Stimulated activated CD4-positive, alpha-beta T cell treated with anti-CD3 and anti-CD28 coated beads, Interleukin-1b, Interleukin-23, amount 100 ng/mL, for 24 hours (primary cell): Measurements from ENCODE around the gene PLD1.
"Not testable (repeated sequence)": the region's sequence is repeated elsewhere in the genome, so short reads cannot be mapped to it uniquely, and the experiment has no call there.

Experiments
- DNase-seq, 4 experiments: peaks; one replicate each; pipeline ENCODE4 v3.0.0-alpha.2; 2020; ENCODE audit warnings: low read depth in 4 of 4, low spot score in 1 of 4

PLD1 gene

DNA sequence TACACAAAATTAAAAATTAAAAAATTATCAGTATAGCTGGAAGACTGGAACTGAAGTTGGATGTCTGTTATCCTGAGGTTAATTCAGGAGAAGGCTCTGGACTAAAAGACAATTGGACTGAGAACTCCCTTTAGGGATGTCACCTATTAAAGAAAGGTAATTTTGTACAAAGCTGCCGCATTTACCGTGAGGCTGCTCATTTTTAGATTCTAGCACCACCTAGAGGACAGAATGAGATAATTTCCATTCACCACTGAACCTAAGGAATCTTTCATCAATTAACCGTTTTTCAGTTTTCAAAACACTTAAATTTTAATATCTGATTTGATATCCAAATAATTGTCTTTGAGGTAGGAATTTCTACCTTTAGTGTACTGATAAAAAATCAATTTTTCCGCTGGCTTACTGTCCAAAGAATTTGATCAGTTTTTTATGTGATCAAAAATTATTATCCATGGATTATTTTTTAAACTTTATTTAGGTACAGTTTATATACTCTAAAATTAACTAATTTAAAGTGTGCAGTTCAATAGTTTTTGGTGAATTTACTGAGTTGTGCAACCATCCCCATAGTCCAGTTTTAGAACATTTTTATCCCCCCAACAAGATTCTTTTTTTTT, 243.4 kb downstream of the PLD1 start:
- DNase-seq, result no peak

DNA sequence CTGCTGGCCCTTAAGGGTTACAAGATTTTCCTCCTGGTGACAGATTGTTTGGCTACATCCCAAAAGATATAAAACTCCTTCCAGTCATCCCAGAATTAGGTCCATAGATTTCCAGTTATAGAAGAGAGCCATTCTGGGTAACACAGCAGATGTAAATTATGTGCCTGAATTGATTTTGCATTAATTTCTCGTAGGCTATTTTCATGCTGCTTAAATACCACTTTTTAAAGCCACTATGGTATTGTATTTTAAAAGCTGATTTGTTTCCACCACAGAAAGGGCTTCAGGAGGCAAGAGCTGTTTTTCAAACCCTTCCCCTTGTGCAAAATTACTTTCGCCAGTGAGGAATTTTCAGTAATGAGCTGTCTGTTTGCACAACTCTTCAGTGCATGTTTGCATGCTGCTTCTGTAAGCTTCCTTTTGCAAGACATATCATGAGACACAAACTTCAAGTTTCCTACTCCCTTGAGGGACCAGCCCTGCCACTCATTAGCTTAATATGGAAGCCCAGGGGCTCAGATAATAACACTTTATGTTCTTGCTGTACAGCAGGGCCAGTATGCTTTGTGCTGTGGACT, 244.7 kb downstream of the PLD1 start:
- no peak for DNase-seq

DNA sequence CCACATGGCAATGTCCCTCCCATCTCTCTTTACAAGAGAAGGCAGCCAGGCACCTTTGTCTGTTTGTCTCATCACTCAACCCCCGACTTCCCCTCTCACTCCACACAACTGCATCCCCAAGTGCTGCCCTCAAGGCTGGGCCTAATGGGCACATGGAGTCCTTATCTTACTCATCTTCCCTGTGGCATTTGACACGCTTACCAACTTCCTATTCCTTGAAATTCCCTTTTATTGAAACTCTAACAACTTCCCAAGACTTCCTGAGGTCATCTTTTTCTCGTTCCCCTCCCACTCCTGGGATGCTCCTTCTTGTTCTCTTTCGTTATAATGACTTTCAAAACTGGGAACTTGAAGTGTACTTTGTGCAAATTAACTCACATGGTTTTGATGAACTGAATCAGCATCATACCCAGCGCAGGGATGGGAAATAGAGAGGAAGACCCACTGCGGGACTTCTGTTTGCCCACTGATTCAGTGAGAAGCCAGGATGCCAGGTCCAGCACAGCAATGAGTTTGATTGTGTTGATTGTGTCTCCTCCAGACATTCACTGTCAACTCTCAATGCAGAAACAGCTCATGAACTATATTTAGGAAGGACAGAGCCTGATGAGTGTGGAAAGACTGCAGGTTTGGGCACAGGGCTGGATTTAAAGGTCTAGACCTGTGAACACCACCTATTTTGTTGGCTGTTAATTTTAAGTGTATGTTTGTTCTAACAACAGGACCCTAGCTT, 245.4 kb downstream of the PLD1 start:
- DNase-seq, result no peak

DNA sequence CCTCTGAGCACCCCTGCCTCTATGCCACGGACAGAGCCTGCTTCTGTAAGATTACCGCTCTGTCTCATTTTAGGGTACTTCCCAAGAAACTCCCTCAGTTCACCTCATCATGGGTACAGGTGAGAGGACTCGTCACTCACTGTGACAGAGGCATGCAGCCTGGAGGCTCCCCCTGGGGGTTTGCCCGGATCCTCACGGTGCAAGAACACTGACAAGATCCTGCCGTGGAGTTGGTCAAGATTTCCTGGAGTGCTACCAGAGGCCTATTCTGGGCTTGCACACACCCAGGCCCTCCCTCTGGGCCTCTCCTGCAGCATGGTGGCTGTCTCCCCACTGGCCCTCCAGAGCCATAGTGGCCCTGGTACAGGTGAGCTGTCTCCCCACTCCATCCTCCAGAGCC, 247.0 kb downstream of the PLD1 start:
- DNase-seq, result no peak

DNA sequence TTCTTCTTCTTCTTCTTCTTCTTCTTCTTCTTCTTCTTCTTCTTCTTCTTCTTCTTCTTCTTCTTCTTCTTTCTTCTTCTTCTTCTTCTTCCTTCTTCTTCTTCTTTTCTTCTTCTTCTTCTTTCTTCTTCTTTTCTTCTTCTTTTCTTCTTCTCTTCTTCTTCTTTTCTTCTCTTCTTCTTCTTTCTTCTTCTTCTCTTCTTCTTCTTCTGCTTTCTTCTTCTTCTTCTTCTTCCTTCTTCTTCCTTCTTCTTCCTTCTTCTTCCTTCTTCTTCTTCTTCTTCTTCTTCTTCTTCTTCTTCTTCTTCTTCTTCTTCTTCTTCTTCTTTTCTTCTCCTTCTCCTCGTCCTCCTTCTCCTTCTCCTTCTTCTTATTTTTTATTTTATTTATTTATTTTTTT, 247.8 kb downstream of the PLD1 start:
- DNase-seq, result not testable (repeated sequence)

DNA sequence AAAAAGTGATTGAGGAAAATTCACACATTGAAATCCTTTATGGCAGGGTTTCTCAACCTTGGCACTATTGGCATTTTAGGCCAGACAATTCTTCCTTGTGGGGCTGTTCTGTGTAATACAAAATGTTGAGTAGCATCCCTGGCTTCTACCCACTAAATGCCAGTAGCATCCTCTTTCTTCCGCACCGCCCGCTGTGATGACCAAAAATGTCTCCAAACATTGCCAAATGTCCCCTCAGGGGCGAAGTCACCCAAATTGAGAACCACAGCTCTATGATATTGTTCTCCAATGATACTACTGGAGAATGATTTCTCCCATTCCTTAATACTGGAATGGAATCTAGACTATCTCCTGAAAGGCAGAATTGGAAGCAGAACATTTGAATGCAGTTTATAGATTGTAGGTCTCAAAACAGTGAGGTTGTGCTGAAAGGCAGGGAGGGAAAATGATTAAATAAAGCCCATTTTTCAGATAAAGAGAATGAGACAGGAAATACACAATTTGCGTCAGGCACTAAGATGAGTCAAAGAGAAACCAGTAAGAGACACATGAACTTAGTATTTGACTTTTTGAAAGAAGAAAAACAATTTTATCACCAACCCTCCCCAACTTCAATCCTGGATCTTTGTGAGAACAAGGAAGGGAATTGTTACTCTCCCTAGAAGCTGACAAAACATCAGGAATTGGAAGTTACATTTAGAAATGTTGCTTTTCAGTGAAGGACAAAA, 248.5 kb downstream of the PLD1 start:
- no peak for DNase-seq

DNA sequence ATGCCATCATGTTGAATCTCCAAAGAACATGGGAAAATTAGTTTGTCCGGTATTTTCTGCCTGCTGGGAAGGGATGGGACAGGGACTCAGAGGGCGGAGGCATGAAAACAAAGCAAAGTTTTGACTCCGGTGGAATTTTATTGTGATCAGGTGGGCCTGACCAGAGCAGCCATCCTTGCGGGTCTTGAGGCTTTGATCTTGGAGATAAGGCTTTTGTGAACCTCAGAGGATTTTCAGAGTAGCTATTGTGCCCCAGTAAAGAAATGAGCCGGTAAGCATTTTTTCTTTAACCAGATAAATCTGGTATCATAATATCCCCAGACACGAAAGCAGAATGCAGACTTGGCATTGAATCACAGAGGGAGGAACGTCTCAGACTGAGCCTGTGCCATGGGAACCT, 250.7 kb downstream of the PLD1 start:
- DNase-seq, result no peak

DNA sequence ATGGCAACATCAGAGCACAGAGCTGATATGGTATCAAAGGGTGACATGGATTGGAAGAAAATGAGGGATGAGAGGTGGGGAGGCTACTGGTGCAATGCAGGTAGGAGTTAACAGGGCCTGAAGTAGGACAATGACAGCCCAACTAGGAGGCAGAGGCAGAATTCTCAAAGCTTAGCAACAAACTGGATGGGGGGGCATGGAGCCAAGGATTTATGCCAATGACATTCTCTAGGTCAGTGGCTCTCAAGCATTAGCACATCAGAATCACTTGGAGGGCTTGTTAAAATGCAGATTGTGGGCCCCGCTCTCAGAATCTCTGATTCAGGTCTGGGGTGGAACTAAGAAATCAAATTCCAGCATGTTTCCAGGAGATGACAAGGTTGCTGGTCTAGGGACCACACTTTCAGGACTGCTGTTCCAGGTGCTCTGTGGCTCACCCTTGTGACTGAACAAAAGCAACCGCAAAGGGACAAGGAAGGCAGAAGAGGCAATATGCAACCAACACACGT, 252.0 kb downstream of the PLD1 start:
- no peak for DNase-seq

DNA sequence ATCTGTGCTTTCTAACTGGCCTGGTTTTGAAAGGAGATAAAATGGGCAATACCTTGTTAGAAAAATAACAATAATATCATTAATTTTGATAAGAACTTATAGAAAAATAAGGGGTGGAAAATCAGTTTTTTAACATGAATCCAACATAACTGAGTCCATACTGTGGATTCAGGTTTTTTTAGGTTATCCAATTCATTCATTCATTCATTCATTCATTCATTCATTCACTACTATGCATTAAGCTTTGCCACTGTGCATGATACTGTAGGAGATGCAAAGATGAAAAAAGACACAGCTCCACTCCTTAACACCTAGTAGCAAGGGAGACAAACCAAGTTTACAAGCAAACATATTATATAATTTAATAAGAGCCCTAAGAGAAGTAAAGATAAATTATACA, 253.1 kb downstream of the PLD1 start:
- DNase-seq, result no peak

DNA sequence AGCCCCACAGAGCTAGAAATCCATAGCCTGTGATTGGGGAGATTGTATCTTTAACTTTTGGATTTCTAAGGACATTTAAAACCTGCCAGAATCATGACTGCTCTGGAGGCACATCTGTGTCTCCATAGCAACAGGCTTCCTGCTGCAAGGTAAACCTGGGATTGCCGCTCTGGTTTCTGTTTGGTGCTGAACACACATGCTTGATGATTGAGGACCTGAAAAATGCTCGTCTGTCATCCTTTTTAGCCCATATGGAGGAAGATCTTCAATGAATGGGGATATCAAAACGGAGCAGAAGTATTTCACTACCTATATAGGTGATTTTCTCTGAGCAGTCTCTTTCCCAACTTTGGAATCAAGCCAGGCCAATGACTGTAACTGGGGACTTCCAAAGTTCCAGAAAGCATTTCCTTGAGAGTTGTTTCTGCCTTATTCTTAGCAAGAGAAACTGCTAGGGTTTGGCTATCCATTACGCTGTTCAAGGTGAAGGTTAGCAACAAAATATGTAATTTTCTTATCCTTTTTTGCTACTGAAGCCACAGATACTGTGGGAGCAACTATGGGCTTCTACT, 253.6 kb downstream of the PLD1 start:
- no peak for DNase-seq

DNA sequence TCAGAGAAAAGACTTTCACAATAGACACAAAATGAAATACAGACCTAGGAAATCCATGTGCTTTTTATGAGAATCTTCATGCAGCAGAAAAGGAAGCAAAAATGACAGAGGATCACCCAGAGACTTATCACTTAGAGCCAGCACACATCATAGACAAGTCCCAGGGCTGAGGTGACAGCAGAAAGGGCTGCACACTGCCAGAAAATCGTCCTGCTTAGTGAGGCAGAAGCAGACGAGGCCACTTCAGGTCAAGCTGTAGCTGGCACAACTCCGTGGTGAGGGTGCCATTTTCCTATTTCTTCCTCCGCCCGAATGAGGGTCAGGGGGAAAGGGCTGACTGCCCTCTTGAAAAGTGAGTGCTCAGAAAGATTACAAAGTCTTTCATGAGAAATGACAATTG, 254.1 kb downstream of the PLD1 start:
- DNase-seq, result no peak

DNA sequence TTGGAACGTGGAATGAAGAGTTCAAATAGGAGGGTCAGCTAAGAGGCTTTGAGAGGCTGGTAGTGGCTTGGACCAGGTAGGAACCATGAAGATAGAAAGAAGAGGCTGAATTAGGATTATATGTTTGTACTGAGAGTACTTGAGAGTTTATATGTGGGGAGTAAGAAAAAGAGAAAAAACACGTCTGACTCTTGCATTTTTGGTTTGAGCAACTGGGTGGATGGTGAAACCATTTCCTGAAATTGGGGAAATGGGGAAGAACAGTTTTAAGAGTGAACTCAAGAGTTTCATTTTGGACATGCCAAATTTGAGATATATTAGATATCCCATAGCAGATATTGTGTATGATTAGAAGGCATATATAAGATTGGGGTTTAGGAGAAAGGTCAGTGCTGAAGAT, 257.2 kb downstream of the PLD1 start:
- DNase-seq, result no peak

DNA sequence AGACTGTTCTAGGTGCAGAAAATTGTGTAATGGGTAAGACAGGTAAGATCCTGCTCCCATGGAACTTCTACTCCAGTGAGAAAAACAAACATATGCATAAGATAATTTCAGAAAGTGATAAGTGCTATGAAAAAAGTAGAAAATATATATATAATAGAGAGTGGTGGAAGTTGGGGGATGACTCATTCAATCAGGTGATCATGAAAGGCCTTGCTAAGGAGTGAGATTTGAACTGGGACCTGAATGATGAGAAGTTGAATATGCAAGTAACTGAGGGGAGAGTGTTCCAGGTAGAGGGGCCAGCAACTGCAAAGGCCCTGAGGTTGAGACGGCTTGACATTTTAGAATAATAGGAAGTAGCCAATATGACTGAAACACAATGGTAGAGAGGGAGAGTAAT, 257.8 kb downstream of the PLD1 start:
- DNase-seq, result no peak

DNA sequence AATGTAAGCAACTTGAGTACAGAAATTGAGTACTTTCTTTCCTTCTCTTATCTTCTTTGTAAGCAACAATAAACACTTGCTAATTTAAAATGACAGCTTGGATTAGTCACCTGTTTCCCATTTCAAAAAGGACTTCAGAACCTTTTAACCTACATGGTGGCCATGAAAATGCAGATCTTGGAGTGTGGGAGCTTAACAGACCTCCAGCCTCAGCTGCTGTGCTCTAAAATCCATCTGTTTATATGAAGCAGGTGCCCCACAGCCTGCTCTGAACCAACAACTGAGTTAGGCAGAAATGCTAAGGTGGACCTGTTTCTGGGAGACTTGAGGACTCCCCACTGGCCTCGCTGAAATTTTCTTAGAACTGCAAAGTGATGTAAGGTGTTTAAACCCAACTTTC, 259.0 kb downstream of the PLD1 start:
- DNase-seq, result no peak
